Left ventricle myocardium inferior (tissue), 1 donor: Measurements from ENCODE around the gene TBC1D22A. TPM values are rescaled to one million over a fixed set of nuclear protein-coding genes. Genes with fewer than 3 reads are reported as not detected.

Source experiments
- DNase-seq: peaks from one replicate; pipeline ENCODE4 v3.0.0-alpha.2; 2020
- H3K27ac ChIP-seq: fragments of 200-600 bp; replicated peaks from 2 replicates; pipeline ENCODE4 v1.8.0; 2021
- H3K27me3 ChIP-seq: fragments of 200-600 bp; 2 replicates; pipeline ENCODE4 v1.8.0; 2021; ENCODE audit warnings: low read depth
- H3K36me3 ChIP-seq: fragments of 200-600 bp; 2 replicates; pipeline ENCODE4 v1.8.0; 2021
- H3K4me1 ChIP-seq: fragments of 200-600 bp; 2 replicates; pipeline ENCODE4 v1.8.0; 2021
- H3K4me3 ChIP-seq: fragments of 200-600 bp; 2 replicates; pipeline ENCODE4 v1.8.0; 2021; ENCODE audit warnings: mild to moderate bottlenecking, moderate library complexity
- H3K9me3 ChIP-seq: fragments of 200-600 bp; replicated peaks from 2 replicates; pipeline ENCODE4 v1.8.0; 2021
- intact Hi-C: fragments of 100-400 bp; cut with micrococcal nuclease; formaldehyde crosslinking; loops from one replicate; pipeline ENCODE4 v1.11.0; 2022
- total RNA-seq: library from RNA; stranded (reverse); fragmentation: NEBNext Ultra II Directional; extraction: Animal tissue kit (Norgen Biotek cat#: 25700); gene quantifications from one replicate; pipeline ENCODE4 v1.2.1, GENCODE V29; 2021
- TF ChIP-seq, protein P1 (sequence below): fragments of 200-600 bp; IDR thresholded peaks from 2 replicates; pipeline ENCODE4 v1.8.0; 2021; ENCODE audit warnings: antibody characterized with exemption, mild to moderate bottlenecking, borderline replicate concordance
- donor health status: DM: no; HTN: yes; CAD: no; lungs with severe emphysema.

The TBC1D22A gene
- total RNA-seq, 1 donor from 2014 or later, result 16.2 TPM

DNA sequence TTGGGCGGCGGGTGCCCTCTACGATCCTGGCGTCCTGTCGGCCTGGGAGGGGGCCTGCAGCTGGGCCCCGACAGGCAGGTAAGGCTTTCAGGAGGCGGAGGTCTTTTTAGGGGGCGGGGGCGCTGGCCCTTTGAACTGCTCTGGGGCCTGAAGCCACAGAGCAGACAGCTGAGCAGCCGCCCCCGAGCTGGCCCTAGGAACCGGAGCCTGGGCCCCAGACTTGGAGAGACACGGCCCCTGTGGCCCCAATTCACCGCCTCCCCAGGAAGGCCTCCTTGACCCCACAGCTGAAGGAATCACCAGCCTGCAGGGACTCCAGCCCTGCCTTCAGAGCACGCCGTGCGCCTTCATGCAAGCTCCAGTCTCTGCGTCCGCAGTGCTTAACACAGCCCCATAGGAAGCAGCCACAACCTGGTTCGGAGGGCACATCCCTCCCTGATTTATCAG, 23.8 kb upstream of the TBC1D22A start:
- intact Hi-C loops, result no loop called here
- Histone ChIP-seq H3K4me3 (peak overlapping the region; percentile 96), H3K27me3 (no peaks in the 10 kb centered on the region), H3K9me3 (no peaks in the 10 kb centered on the region), H3K27ac (peak overlapping the region; percentile 98), H3K4me1 (peaks cover 85% of the 10 kb centered on the region), H3K36me3 (no peaks in the 10 kb centered on the region)
- TF ChIP-seq, protein P1, sequence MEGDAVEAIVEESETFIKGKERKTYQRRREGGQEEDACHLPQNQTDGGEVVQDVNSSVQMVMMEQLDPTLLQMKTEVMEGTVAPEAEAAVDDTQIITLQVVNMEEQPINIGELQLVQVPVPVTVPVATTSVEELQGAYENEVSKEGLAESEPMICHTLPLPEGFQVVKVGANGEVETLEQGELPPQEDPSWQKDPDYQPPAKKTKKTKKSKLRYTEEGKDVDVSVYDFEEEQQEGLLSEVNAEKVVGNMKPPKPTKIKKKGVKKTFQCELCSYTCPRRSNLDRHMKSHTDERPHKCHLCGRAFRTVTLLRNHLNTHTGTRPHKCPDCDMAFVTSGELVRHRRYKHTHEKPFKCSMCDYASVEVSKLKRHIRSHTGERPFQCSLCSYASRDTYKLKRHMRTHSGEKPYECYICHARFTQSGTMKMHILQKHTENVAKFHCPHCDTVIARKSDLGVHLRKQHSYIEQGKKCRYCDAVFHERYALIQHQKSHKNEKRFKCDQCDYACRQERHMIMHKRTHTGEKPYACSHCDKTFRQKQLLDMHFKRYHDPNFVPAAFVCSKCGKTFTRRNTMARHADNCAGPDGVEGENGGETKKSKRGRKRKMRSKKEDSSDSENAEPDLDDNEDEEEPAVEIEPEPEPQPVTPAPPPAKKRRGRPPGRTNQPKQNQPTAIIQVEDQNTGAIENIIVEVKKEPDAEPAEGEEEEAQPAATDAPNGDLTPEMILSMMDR, result no peak
- DNase-seq, result no peak

DNA sequence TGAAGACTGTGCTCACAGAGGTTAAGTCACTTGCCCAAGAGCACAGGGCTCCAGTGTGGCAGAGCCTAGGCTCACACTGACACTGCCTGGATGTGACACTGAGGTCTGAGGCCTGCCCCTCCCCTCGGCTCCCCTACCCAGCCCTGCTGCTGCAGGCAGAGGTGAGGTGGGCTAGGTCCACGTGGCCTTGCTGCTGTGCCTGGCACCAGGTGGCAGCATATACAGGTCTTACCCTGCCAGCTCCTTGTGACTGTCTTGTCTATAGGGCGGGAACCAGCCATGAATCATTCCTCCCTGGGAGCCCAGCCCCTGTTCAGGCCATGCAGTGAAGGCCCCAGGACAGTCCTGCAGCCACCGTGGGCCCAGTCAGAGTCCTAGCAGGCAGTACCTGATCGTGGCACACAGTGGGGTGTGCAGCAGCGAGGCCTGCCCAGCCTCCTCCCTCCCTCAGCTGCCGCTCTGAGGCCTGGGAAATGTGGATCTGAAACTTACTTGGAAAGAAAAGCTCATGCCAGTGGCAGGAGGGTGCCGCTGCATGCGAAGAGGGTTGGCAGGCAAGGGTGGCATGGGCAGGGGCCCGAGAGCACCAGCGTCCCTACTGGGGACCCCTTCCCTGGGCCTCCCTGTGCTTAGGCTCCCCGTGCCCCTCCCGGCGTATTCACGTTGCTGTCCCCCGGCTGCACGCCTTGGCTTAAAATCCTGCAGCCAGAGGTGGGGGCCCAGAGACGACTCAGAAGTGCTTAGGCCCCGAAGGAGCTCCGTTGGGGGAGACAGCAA, 23.2 kb upstream of the TBC1D22A start:
- Histone ChIP-seq H3K9me3 (no peaks in the 10 kb centered on the region), H3K36me3 (no peaks in the 10 kb centered on the region), H3K27ac (peak overlapping the region; percentile 98), H3K4me3 (peak overlapping the region; percentile 96), H3K4me1 (peaks cover 79% of the 10 kb centered on the region), H3K27me3 (no peaks in the 10 kb centered on the region)
- no peak for DNase-seq
- intact Hi-C loops, result no loop called here
- TF ChIP-seq, protein P1, result no peak

DNA sequence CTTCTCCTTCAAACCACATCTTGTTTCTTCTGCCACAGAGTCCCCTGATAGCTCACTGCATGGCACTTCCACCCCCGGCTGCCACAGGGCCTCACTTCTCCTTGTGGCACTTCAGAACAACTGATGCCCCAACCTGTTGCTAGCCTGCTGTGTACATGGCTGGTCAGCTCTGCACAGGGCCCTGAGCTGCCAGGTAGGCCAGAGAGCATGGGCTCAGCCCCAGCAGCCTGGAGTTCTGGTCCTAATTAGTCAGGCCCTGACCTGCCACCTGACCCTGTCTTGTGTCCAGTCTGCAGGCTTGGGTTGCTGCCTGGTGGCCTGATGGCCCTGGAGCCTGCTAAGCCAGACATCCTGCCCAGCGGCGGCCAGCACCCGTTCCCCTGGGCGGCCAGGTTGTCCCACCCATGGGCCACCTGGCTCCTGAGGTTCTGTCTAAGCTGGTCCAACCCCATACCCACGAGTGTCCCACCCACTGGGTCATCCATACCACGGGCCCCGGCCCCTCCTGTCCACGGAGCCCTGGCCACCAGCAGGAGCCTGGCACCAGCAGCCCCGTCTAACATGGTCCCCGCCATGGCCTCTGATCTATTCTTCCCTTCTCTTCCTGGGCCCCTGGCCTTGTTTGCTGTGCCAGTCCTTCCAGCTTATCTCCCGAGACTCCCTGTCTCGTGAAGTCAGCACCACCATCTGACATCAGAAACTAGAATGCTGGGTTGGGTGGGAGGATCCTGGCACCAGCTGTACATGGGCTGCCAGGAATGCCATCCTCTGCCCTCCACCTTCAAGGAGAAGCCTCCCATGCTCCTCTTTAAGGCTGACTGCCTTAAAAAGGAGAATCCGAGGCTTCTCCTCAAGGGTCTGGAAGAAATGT, 21.3 kb upstream of the TBC1D22A start:
- no peaks in the 10 kb centered on the region for H3K9me3 ChIP-seq
- peak overlapping the region; percentile 96 for H3K4me3 ChIP-seq
- peak overlapping the region; percentile 98 for H3K27ac ChIP-seq
- intact Hi-C loops, result no loop called here
- TF ChIP-seq, protein P1, result no peak
- no peaks in the 10 kb centered on the region for H3K27me3 ChIP-seq
- DNase-seq, result no peak
- no peaks in the 10 kb centered on the region for H3K36me3 ChIP-seq
- H3K4me1 ChIP-seq, result peaks cover 61% of the 10 kb centered on the region

DNA sequence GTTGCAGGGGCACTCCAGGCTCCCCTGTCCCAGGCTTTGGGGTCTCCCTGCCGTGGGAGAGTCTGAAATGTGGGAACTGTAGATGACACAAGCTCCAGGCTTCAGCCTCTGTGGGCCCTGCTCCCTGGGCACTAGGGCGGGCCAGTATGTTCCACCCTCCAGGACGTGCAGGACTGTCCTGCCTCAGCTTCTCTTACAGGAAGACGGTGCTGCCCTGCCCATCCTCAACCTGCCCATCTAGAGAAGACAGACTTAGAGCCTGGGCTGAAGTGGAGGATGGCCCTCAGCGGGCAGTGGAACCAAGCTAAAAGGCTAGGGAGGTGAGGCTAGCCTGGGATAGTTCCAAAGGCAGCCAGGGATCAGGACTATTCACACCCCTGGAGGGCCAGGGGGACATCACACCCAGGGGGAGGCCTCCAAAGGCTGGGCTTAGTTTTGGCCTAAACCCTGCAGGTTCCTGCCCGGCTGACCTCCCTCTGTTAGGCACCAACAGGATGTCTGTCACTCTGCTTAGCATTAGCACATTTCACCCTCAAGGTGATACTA, 20.4 kb upstream of the TBC1D22A start:
- H3K27me3 ChIP-seq, result no peaks in the 10 kb centered on the region
- H3K27ac ChIP-seq, result peak overlapping the region; percentile 98
- peaks cover 52% of the 10 kb centered on the region for H3K4me1 ChIP-seq
- H3K9me3 ChIP-seq, result no peaks in the 10 kb centered on the region
- H3K4me3 ChIP-seq, result no peak overlapping the region
- TF ChIP-seq, protein P1, result no peak
- H3K36me3 ChIP-seq, result no peaks in the 10 kb centered on the region
- no peak for DNase-seq
- intact Hi-C loops, result no loop called here

DNA sequence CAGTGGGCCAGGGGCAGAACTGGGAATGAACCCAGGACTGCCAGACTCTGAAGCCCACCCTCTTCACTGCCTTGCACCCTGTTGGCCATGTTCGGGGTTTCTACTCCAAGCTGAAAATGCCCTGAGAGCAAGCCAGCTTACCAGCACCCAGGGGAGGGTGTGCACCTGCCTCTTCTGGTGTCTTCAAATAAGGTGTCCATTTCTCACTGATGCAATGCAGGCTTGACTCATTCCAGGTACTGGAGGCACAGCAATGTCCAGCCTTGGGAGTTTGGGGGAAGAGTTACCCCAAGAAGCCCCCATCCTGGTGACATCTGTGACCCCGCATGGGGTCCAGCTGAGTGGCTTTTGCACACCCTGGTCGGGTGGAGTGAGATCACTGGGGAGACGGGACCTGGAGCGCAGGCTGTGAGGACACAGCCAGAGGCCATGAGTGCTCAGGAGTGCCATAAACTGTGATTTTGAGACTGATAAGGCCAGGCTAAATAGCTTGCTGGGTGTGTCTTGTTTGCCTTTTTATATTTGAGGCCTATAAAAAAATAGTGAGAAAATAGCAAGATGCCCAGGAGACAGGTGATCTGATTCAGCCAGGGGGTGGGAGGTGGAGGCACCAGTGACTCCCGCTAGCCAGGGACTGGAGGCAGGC, 19.8 kb upstream of the TBC1D22A start:
- intact Hi-C loops, result no loop called here
- Histone ChIP-seq H3K4me3 (no peak overlapping the region), H3K4me1 (peaks cover 48% of the 10 kb centered on the region), H3K36me3 (no peaks in the 10 kb centered on the region), H3K9me3 (no peaks in the 10 kb centered on the region), H3K27me3 (no peaks in the 10 kb centered on the region), H3K27ac (peak overlapping the region; percentile 98)
- DNase-seq, result no peak
- TF ChIP-seq, protein P1, result no peak
